H9 (cell line): Measurements from ENCODE around the gene SARS1. TPM values are rescaled to one million over a fixed set of nuclear protein-coding genes. Genes with fewer than 3 reads are reported as not detected.

Source experiments
- DNase-seq: peaks from one replicate; pipeline ENCODE4 v3.0.0-alpha.2; 2017
- H2AFZ ChIP-seq: one replicate; pipeline ENCODE4 v1.6.1; 2013; ENCODE audit warnings: mild to moderate bottlenecking, low read length, control low read depth, moderate library complexity
- H2AK5ac ChIP-seq: 2 replicates; pipeline ENCODE4 v1.6.1; 2013; ENCODE audit warnings: low read length, control low read depth, mixed read lengths; ENCODE audit not compliant: insufficient read length
- H2BK120ac ChIP-seq: one replicate; pipeline ENCODE4 v1.6.1; 2013; ENCODE audit warnings: low read depth, mild to moderate bottlenecking, low read length, control low read depth, inconsistent platforms; ENCODE audit not compliant: poor library complexity, severe bottlenecking
- H2BK12ac ChIP-seq: 2 replicates; pipeline ENCODE4 v1.6.1; 2013; ENCODE audit warnings: low read length, control low read depth, mixed read lengths, low read depth; ENCODE audit not compliant: insufficient read length
- H2BK15ac ChIP-seq: 2 replicates; pipeline ENCODE4 v1.6.1; 2013; ENCODE audit warnings: low read depth, low read length, control low read depth
- H2BK20ac ChIP-seq: one replicate; pipeline ENCODE4 v1.6.1; 2013; ENCODE audit warnings: low read depth, mild to moderate bottlenecking, low read length, control low read depth, inconsistent platforms; ENCODE audit not compliant: poor library complexity, severe bottlenecking
- H2BK5ac ChIP-seq: 2 replicates; pipeline ENCODE4 v1.6.1; 2013; ENCODE audit warnings: low read length, control low read depth, mixed read lengths; ENCODE audit not compliant: insufficient read length
- H3K14ac ChIP-seq: 2 replicates; pipeline ENCODE4 v1.6.1; 2013; ENCODE audit warnings: low read length, control low read depth; ENCODE audit not compliant: insufficient read depth
- H3K18ac ChIP-seq: 2 replicates; pipeline ENCODE4 v1.6.1; 2013; ENCODE audit warnings: low read depth, mild to moderate bottlenecking, mixed read lengths, low read length, control low read depth; ENCODE audit not compliant: insufficient read length
- H3K23ac ChIP-seq: 2 replicates; pipeline ENCODE4 v1.6.1; 2013; ENCODE audit warnings: low read length, control low read depth, mixed read lengths, low read depth; ENCODE audit not compliant: insufficient read length
- H3K23me2 ChIP-seq: 2 replicates; pipeline ENCODE4 v1.6.1; 2013; ENCODE audit warnings: low read depth, mild to moderate bottlenecking, mixed read lengths, low read length, control low read depth; ENCODE audit not compliant: insufficient read length, poor library complexity, severe bottlenecking
- H3K27ac ChIP-seq: 2 replicates; pipeline ENCODE4 v1.5.1; 2013; ENCODE audit warnings: low read length, control low read depth, mixed read lengths, low read depth; ENCODE audit not compliant: insufficient read length
- H3K27me3 ChIP-seq: 2 replicates; pipeline ENCODE4 v1.6.1; 2013; ENCODE audit warnings: low read length, control low read depth, inconsistent platforms; ENCODE audit not compliant: insufficient read depth
- H3K4ac ChIP-seq: 2 replicates; pipeline ENCODE4 v1.6.1; 2013; ENCODE audit warnings: low read depth, mild to moderate bottlenecking, control low read depth, inconsistent platforms, low read length, moderate library complexity
- H3K4me1 ChIP-seq: 2 replicates; pipeline ENCODE4 v1.6.1; 2013; ENCODE audit warnings: low read length, control low read depth, inconsistent platforms; ENCODE audit not compliant: insufficient read depth
- H3K4me2 ChIP-seq: 2 replicates; pipeline ENCODE4 v1.6.1; 2013; ENCODE audit warnings: low read length, control low read depth, mixed read lengths; ENCODE audit not compliant: insufficient read length, insufficient read depth
- H3K56ac ChIP-seq: 2 replicates; pipeline ENCODE4 v1.6.1; 2013; ENCODE audit warnings: low read depth, mild to moderate bottlenecking, mixed read lengths, low read length, control low read depth; ENCODE audit not compliant: insufficient read length
- H3K79me1 ChIP-seq: 2 replicates; pipeline ENCODE4 v1.6.1; 2013; ENCODE audit warnings: low read depth, mild to moderate bottlenecking, moderate library complexity, low read length, control low read depth, inconsistent platforms; ENCODE audit not compliant: insufficient read depth, poor library complexity, severe bottlenecking
- H3K79me2 ChIP-seq: 2 replicates; pipeline ENCODE4 v1.6.1; 2013; ENCODE audit warnings: low read length, control low read depth, inconsistent platforms; ENCODE audit not compliant: insufficient read depth
- H3K9ac ChIP-seq: 2 replicates; pipeline ENCODE4 v1.6.1; 2013; ENCODE audit warnings: low read length, control low read depth, mixed read lengths; ENCODE audit not compliant: insufficient read length; ENCODE audit errors: extremely low read depth
- H3K9me3 ChIP-seq: one replicate; pipeline ENCODE4 v1.6.1; 2013; ENCODE audit warnings: low read depth, low read length, inconsistent platforms; ENCODE audit not compliant: control insufficient read depth
- H3T11ph ChIP-seq: one replicate; pipeline ENCODE4 v1.6.1; 2013; ENCODE audit warnings: mild to moderate bottlenecking, low read length, control low read depth, inconsistent platforms
- H4K20me1 ChIP-seq: one replicate; pipeline ENCODE4 v1.6.1; 2013; ENCODE audit not compliant: control insufficient read depth, insufficient read length, insufficient read depth
- H4K5ac ChIP-seq: 2 replicates; pipeline ENCODE4 v1.6.1; 2013; ENCODE audit warnings: low read depth, mild to moderate bottlenecking, mixed read lengths, low read length, control low read depth; ENCODE audit not compliant: insufficient read length
- H4K8ac ChIP-seq: replicated peaks from 2 replicates; pipeline ENCODE4 v1.6.1; 2013; ENCODE audit warnings: low read length, control low read depth, mixed read lengths, low read depth; ENCODE audit not compliant: insufficient read length
- H4K91ac ChIP-seq: 2 replicates; pipeline ENCODE4 v1.6.1; 2013; ENCODE audit warnings: low read depth, mild to moderate bottlenecking, moderate library complexity, mixed read lengths, low read length, control low read depth; ENCODE audit not compliant: insufficient read length
- H3K27ac Mint-ChIP-seq, 3 experiments: 2 replicates in 2 of 3; 3 replicates in 1 of 3; pipeline ENCODE4 v1.8.0; 2020 to 2021; ENCODE audit warnings: mixed read lengths in 3 of 3, mild to moderate bottlenecking in 1 of 3, moderate library complexity in 1 of 3
- H3K27me3 Mint-ChIP-seq: 2 replicates; pipeline ENCODE4 v1.8.0; 2021; ENCODE audit warnings: low read depth, mild to moderate bottlenecking, moderate library complexity, mixed read lengths
- H3K36me3 Mint-ChIP-seq, 3 experiments: 2 replicates in 2 of 3; 3 replicates in 1 of 3; pipeline ENCODE4 v1.8.0; 2020 to 2021; ENCODE audit warnings: low read depth in 3 of 3, mixed read lengths in 3 of 3; ENCODE audit not compliant: insufficient read depth in 1 of 3
- H3K4me1 Mint-ChIP-seq, 2 experiments: 2 replicates each; pipeline ENCODE4 v1.8.0; 2020; ENCODE audit warnings: mixed read lengths in 2 of 2
- H3K4me3 Mint-ChIP-seq, 2 experiments: 2 replicates in 1 of 2; 3 replicates in 1 of 2; pipeline ENCODE4 v1.8.0; 2020 to 2021; ENCODE audit warnings: mild to moderate bottlenecking in 2 of 2, mixed read lengths in 2 of 2, moderate library complexity in 1 of 2
- H3K9me3 Mint-ChIP-seq, 2 experiments: 2 replicates in 1 of 2; 3 replicates in 1 of 2; pipeline ENCODE4 v1.8.0; 2020; ENCODE audit warnings: mild to moderate bottlenecking in 2 of 2, mixed read lengths in 2 of 2, moderate library complexity in 1 of 2
- CTCF ChIP-seq: fragments of 200-600 bp; sonication (generic); conservative IDR thresholded peaks from 3 replicates; pipeline ENCODE4 v1.8.0; 2021; ENCODE audit warnings: antibody characterized with exemption, mild to moderate bottlenecking
- WGBS: extraction: QIAGEN DNeasy Blood & Tissue Kit; methylation state at CpG from one replicate; pipeline ENCODE4 v1.1.7; 2013; ENCODE audit warnings: missing lambda C conversion rate, low lambda C conversion rate, mixed read lengths; ENCODE audit not compliant: insufficient read length; ENCODE audit errors: extremely low coverage; 5-methylcytosine and 5-hydroxymethylcytosine counted together
- total RNA-seq: library from RNA; stranded (reverse); gene quantifications from 2 replicates; pipeline ENCODE4 v1.2.1, GENCODE V29; 2021

SARS1 gene
- total RNA-seq, 1 experiment from 2014 or later, result 139 TPM

- no peak overlapping the region for H4K8ac ChIP-seq
- Mint-ChIP-seq H3K4me1 (peaks cover 46 to 50% of the 10 kb centered on the region in 2 experiments), H3K27me3 (peaks cover 26% of the 10 kb centered on the region), H3K4me3 (no peak overlapping the region), H3K9me3 (no peaks in the 10 kb centered on the region; a peak in 1 of 5 replicates), H3K36me3 (peaks cover 0 to 8% (median 6%) of the 10 kb centered on the region in 3 experiments; a peak in 4 of 7 replicates), H3K27ac (no peak overlapping the region)
- no CpG with 5 or more reads among the region's 5 CpGs for WGBS
- no peak overlapping the region for H2AK5ac ChIP-seq
- H3K56ac ChIP-seq, result no peak overlapping the region
- no peak overlapping the region for H2BK5ac ChIP-seq
- H4K20me1 ChIP-seq, result no peaks in the 10 kb centered on the region
- no peak overlapping the region for H3K18ac ChIP-seq
- no peak overlapping the region for H2BK12ac ChIP-seq
- H3K4ac ChIP-seq, result no peak overlapping the region
- H3K27ac ChIP-seq, result no peak overlapping the region
- H3T11ph ChIP-seq, result no peak overlapping the region
- no peaks in the 10 kb centered on the region for H3K27me3 ChIP-seq
- DNase-seq, result no peak
- no peak overlapping the region for H3K23ac ChIP-seq
- no peak for TF ChIP-seq CTCF
- peaks cover 12% of the 10 kb centered on the region; the same call in 1 of the 2 replicates for H3K4me1 ChIP-seq
- no peaks in the 10 kb centered on the region for H3K79me1 ChIP-seq
- H2BK15ac ChIP-seq, result no peak overlapping the region
- H3K4me2 ChIP-seq, result no peak overlapping the region
- H3K14ac ChIP-seq, result no peak overlapping the region
- H4K5ac ChIP-seq, result no peak overlapping the region
- no peaks in the 10 kb centered on the region for H3K23me2 ChIP-seq
- H3K9me3 ChIP-seq, result no peaks in the 10 kb centered on the region
- no peaks in the 10 kb centered on the region for H3K79me2 ChIP-seq
- no peak overlapping the region for H2AFZ ChIP-seq
- H4K91ac ChIP-seq, result no peak overlapping the region
- no peak overlapping the region for H2BK120ac ChIP-seq
- no peak overlapping the region for H3K9ac ChIP-seq
- H2BK20ac ChIP-seq, result no peak overlapping the region
These were observed 29.5 kb downstream of the SARS1 start for GRCh38 chr1:109243221-109243620.
